Smooth muscle cell of trachea (primary cell): ENCODE data around the gene RFC4. TPM values are rescaled to one million over a fixed set of nuclear protein-coding genes. Genes with fewer than 3 reads are reported as not detected.

ENCODE experiments used
- total RNA-seq: library from RNA; depleted of rRNA; stranded (reverse); fragments of >200 nt; gene quantifications from 2 replicates; pipeline ENCODE4 v1.2.1, GENCODE V29; 2014

The RFC4 gene, protein sequence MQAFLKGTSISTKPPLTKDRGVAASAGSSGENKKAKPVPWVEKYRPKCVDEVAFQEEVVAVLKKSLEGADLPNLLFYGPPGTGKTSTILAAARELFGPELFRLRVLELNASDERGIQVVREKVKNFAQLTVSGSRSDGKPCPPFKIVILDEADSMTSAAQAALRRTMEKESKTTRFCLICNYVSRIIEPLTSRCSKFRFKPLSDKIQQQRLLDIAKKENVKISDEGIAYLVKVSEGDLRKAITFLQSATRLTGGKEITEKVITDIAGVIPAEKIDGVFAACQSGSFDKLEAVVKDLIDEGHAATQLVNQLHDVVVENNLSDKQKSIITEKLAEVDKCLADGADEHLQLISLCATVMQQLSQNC
- 11.4 and 42.2 TPM in 2 replicates for total RNA-seq

DNA sequence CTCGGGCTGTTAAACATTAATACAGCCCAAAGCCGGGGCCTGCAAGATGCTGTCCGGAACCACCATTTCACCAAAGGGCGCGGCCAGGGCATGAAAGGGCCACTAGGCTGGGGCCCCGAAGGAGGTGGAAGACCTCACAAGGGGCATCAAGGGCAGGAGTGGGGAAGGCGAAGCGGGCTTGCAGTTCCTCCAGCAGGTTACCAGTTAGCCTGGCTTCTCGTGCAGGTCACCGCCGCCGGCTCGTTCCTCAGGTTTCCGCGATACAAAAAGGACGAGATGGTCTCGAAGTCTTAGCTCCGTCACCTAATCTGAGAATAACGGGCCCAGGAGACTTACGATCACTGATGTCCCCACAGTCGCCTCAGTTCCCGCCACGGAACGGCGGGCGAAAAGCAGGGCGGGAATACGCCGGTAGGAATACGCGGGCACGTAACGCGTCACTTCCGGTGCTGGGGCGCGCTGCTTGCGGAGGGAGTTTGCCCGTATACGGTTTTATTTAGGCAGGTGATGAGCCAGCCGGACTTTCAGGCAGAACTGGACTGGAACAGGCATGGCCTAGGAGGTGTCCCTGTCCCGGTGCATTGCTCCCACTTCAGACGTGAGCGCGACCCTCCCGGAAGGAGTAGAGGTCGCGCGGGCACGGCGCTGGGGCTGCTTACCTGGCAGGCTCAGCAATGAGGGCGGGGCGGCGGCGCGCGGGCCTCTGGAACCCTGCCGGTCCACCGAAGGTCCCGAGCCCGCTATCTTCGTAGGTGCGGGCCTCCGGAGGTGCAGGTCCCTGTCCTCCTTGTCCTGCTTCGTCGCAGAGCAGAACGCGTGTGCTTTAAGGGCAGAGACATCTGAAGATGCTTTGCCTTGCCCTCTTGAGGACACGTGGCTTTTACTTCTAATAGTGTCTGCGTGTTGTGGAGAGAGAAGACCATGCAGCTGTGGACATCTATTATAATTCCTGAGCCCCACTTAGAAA lies at the start of gene RFC4:
RFC4 (minus strand) TSS at position 394 of the 967 bp plus-strand sequence. CDS start 1,769 bp downstream, outside the sequence.

DNA sequence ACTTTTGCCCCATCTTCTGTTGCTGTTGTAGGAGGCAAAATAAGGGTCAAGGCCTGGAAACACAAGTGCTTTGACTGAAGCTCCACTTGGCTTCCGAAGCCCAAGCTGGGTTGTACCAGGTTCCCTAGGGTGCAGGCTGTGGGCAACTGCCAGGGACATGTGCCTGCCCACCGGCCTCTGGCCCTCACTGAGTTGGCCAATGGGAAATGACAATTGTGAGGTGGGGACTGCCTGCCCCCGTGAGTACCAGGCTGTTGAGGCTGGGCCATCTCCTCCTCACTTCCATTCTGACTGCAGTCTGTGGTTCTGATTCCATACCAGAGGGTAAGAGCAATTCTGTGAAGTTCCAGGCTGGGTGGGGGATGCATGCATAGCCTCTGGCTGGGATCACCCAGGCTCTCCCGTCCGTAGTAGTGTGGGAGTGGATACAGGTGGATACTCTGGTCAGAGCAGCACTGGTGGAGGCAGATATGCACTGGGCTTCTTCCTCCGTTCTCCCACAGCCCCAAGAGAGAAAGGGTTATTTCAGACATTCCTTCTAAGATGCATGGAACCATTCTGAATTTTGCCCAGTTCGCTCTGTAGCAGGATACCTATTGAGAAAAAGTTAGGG lies 36.2 kb upstream of the RFC4 start, which contains the start of gene ADIPOQ:
ADIPOQ (plus strand) TSS at position 285 of the 613 bp plus-strand sequence. CDS start 10,349 bp downstream, outside the sequence.

GRCh38 chr3:186783058-186783730 lies 23.1 kb downstream of the RFC4 start, which contains the start of gene EIF4A2:
TSS of gene EIF4A2 (plus strand) at chr3:186783577. CDS start at chr3:186783611, 34 bp downstream.

Other genes with a start within 250 kb of the RFC4 start
- gene TBCCD1, start 239.1 kb downstream of the RFC4 start, total RNA-seq, result 13.6 and 14.8 TPM in 2 replicates
- gene DNAJB11, start 235.8 kb downstream of the RFC4 start, total RNA-seq, result 30.1 and 39.3 TPM in 2 replicates
- not detected in 2 replicates for gene AHSG, start 193.4 kb downstream of the RFC4 start, total RNA-seq
- gene FETUB, start 166.1 kb downstream of the RFC4 start, total RNA-seq, result not detected in 2 replicates
- not detected in 2 replicates for gene HRG, start 140.5 kb downstream of the RFC4 start, total RNA-seq
- gene KNG1, start 89.1 kb downstream of the RFC4 start, total RNA-seq, result not detected in 2 replicates
- gene EIF4A2, start 22.9 kb downstream of the RFC4 start, total RNA-seq, result 717 and 813 TPM in 2 replicates
- gene ADIPOQ, start 36.2 kb upstream of the RFC4 start, total RNA-seq, result under 0.01 and 0.15 TPM in 2 replicates
- gene ST6GAL1, start 124.0 kb upstream of the RFC4 start, total RNA-seq, result 0.58 TPM in 1 of 2 replicates, not detected in the other